NCI-H128 (cell line): Measurements from ENCODE around the gene GPHB5.
"Not testable (repeated sequence)": the region's sequence is repeated elsewhere in the genome, so short reads cannot be mapped to it uniquely, and the experiment has no call there.

Source experiments
- DNase-seq: peaks from one replicate; lab custom pipeline; 2025; ENCODE audit not compliant: unreplicated experiment; lab: John Stamatoyannopoulos, UW

GPHB5 gene, protein sequence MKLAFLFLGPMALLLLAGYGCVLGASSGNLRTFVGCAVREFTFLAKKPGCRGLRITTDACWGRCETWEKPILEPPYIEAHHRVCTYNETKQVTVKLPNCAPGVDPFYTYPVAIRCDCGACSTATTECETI

GRCh38 chr14:63318835-63319234, at the start of gene GPHB5:
GPHB5 (minus strand) TSS chr14:63318935; CDS start chr14:63317849, 1,086 bp downstream.
- DNase-seq: no peak

DNA sequence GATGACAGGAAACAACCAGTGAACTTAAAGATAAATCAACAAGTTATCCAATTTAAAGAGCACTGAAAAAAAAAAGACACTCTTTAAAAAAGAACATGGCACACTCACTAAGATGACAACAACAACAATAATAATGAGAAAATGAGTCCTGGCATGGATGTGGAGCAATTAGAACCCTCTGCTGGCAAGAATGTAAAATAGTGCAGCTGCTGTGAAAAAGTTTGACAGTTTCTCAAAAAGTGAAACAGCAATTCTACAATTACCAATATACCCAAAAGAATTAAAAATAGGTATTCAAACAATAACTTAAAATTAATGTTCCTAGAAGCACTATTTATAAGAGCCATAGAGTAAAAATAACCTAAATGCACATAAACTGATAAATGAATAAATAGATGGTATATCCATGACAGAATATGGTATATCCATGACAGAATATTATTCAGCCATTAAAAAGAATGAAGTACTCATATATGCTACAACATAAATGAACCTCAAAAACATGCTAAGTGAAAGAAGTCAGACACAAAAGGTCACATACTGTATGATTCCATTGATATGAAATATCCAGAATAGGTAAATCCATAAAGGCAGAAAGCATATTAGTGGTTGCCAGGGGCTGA, 49.1 kb upstream of the GPHB5 start:
- no peak for DNase-seq

DNA sequence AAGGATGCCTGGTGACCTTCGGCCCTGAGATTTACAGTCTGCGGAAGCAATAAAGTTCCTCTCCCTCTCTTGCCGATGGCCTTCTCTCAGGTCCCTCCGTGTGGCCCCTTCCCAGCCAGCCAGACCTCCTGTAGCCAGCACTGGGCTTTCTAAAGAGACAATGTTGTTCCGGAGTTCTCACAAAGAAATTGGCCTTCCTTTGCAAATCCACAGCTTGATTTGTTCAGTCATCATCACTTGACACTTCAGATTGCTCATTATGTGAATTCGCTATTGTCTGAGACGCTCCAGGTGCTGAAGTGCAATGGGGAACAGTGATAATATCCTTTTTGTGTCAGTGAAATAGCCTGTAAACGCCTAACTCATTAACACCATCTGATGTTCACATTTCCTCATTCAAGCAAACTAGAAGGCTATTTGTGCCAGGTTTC, 43.7 kb upstream of the GPHB5 start:
- DNase-seq: no peak

- no peak for DNase-seq
Measured at GRCh38 chr14:63361790-63362189, 43.1 kb upstream of the GPHB5 start.

DNA sequence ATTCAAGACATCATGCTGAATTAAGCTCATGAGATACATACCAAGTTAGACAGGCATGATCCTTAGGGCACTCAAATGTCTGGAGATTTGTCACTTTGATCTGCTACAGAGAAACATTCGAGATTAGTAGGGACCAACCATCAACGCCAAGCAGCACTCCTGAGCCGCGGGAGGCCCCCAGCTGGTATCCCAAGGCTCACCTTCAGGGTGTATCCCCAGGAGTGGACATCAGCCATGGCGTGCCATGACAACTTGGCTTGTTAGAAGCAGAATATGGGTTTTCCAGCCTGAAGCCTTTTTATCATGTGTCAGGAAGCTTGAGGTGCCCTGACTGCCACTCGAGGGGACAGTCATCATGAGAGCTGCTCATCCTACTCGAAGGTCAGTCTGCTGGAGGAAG, 39.1 kb upstream of the GPHB5 start:
- DNase-seq: no peak

DNA sequence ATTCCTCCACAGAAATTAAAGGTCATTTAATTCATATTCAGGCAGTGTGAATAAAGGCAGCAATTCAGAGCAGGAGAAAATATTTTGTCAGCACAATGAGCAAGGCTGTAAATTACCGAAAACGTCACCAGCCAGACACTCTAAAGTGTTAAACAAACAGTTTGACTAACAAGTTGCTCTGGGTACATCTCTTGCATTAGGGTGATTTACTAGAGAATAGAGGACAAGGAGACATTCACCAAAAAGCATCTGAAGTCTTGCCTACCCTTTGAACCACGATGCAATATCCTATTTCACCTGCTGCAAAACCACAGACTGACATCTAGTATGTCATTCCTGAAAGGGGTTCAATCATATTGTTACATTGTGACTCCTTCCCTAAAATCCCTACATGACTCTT, 27.1 kb upstream of the GPHB5 start:
- no peak for DNase-seq

- DNase-seq: no peak
Measured at GRCh38 chr14:63344336-63344735, 25.6 kb upstream of the GPHB5 start.

- no peak for DNase-seq
Measured at GRCh38 chr14:63343878-63344277, 25.1 kb upstream of the GPHB5 start.

DNA sequence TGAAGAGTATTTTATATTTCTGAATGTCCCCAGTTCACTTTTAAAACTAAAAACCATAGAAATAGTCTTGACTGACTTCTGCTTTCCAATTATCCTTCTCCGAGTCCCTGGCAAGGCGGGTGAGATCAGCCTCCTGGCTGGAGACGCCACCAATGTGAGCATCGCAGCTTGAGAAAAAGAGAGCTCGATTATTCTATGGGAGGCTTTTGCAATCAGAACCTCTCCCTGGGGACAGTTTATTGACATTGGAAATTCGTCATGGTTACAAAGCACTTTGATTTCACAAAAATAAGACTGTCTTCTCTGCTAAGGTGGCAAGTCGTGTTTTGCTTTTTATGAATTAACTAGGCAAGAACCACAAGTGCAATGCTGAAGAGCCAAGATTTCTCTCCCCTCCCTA, 23.6 kb upstream of the GPHB5 start:
- DNase-seq: no peak

DNA sequence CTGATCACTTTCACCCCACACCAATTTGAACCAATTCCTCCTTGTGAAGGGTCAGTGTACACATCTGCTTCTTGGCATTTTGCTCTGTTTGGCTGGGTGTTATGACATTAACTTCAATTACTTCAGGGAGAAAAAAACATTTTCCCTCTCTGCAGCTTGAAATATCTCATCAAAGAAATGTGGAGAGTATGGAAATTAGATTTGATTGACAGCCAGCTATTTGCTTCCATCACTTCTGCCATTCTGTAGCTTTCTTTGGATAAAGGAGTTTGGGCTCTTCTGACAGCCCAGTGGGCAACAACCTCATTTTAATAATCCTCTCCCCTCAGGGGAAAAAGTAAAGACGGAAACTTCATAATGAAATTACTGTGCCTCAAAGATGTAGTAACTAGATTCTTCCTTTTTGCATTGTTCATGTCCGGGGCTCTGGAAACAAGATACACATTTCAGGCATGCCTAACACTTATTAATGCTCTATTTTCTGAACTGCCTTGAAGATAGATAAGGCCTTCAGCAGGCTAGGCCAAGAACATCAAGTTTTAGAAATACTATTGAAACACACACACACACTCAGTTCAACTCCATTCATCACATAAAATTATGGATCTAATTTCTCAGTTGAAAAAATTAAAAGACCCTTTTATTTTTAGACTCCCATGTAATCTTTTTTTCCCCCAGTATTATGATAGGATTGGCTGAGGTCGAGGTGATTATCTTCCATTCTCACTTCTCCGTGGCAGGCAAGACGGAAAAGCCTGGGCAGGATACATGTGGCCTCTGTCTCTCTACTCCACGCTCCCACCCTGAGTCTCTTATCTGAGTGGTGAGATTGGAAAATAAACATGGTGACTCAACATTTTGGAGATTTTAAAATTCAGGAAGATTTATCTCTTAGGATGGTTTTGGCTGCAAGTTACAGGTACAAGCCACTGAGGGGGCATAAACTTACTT, 10.3 kb upstream of the GPHB5 start:
- DNase-seq: no peak

GRCh38 chr14:63326840-63327239, 8.1 kb upstream of the GPHB5 start:
- no peak for DNase-seq

GRCh38 chr14:63322897-63323573, 4.3 kb upstream of the GPHB5 start:
- DNase-seq: no peak

DNA sequence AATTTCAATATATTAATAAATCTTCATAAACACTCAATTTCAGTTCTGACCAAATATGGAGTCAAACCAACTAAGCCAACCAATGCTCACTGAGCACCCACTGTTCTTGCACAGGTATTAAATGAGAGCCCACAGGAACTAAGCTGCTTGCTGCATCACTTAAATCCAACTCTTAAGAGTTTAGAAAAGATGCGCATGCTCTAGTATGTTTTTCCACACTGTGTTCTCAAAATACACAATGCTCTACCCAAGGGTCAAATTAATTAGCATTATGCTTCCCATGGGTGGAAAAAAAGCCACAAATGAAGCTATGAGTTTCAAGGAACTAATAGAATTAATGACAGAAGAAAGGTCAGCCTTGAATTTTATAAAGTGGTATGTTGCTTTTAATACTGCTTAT, 3.7 kb upstream of the GPHB5 start:
- DNase-seq: no peak

DNA sequence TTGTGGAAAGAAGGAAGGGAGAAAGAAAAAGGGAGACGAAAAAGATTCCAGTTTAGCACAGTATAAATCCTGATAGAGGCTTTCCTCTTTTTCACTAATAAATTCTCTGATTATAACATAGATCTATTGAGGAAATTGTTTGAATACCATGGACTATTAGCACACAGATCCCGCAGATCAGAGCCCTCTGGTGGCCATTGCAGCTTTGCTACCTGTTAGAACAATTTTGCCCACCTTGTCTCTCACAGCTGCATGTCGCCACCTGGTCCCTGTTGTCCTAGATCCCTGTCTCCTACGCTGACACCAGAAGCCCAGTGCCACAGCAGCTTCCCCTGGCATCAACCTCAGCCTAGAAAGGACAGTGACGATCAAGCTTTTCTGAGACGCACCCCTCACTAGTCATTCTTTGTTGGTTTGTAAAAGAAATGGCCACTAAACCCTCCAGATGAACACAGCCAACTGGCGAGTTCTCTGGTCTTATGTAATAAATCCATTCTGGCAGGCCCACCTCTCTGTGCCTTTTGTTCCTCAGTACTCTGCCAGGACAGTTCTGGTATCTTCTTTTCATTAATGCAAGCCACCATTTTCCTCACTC, 9.9 kb downstream of the GPHB5 start:
- no peak for DNase-seq

GRCh38 chr14:63304429-63304828, 14.3 kb downstream of the GPHB5 start:
- not testable (repeated sequence) for DNase-seq

DNA sequence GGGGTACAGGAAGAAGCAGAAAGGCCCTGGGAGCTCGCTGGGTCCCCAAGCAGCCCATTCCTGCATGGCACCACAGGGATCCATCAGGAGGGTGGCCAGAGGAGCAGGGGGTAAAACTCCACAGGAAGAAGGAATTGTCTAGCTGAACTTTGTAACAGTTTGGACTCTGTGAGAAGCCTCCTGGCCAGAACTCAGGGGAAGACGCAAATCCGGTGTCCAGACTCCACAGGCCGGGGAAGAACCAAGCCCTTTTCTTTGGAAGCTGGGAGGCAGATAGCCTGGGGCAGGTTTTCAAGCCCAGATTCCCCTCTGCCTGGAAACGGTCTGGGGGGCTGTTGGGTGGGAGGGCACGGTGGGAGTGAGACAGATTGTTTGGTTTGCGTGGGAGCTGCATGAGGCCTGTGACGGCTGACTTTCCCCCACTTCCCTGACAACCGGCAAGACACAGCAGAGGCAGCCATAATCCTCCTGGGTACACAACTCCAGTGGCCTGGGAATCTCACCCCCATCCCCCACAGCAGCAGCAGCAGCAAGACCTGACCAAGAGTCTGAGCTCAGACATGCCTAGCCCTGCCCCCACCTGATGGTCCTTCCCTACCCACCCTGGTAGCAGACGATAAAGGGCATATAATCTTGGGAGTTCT, 16.7 kb downstream of the GPHB5 start:
- DNase-seq: no peak

DNA sequence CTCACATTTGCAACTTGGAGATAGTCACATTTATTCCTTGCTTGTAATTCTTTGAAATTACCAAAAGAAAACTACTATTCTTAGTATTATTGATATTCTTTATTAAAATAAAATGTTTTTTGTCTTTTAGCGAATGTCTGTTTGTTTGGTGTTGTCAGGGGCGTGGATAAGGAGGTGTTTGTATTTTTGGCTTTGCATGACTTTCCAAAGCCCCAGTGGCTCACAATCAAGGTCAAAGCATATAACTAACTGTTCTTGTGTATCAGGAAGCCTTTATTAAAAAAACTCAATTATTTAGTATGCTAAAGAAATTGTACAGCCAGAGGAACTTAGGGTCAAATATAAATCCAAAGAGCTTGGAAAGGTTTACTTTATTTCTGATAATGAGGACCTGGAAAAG, 17.9 kb downstream of the GPHB5 start:
- no peak for DNase-seq

DNA sequence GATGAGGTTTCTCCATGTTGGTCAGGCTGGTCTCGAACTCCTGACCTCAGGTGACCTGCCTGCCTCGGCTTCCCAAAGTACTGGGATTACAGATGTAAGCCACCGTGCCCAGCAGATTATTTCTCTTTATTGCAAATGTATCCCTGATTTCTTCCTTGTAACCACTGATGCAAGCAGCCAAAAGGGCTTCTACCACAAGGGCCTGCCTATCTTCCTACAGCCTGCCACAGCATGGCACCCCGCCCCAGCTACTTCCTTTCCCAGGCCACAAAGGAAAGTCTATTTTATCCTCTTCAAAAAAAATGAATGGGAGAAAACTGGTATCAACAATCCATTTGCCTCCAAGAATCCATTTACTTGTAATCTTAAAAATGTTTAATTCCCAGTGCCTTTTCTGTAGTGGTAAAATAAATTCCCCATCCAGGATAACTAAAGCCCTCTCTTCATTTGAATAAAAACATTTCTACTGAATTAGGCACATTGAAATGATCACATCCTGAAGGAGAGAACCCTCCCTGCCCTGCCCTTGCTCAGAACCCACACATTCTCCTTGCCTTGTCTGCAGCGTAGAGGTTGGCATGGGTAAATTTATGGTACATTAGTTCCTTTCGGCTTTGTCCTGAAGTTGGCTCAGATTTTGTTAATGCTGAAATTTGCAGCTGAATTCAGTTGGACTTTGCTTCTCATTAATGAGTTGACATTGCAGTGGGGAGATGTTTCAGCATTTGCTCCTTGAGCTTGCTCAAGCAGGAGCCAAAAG, 19.2 kb downstream of the GPHB5 start:
- no peak for DNase-seq

GRCh38 chr14:63297372-63298063, 21.2 kb downstream of the GPHB5 start:
- DNase-seq: no peak
